A549 (cell line): ENCODE measurements around the gene KCNB1. TPM values are rescaled to one million over a fixed set of nuclear protein-coding genes. Genes with fewer than 3 reads are reported as not detected.
A peak's percentile ranks its signal among the peaks of the same experiment; 100 is the strongest.

Experiments
- ATAC-seq, 2 experiments: fragments of 200-7000 bp in 1 of 2; fragments of >200 bp in 1 of 2; cut with Nextera tagmentation in 1 of 2; cut with Tn5 transposase in 1 of 2; 3 replicates each; pipeline versions ENCODE4 v1.8.0 to v1.9.1; 2018 to 2020; ENCODE audit warnings: mild to moderate bottlenecking in 1 of 2, moderate library complexity in 1 of 2
- CTCF ChIA-PET: fragments of 300-600 bp; sonication (Branson Sonifier 250); formaldehyde crosslinking; extraction: SDS; loops from one replicate; lab custom pipeline; 2021; ENCODE audit warnings: antibody characterized with exemption, inconsistent platforms; lab: Yijun Ruan, JAX
- POLR2A ChIA-PET: fragments of 350-600 bp; formaldehyde crosslinking; extraction: SDS; loops from one replicate; lab custom pipeline; 2021; ENCODE audit warnings: antibody characterized with exemption, inconsistent platforms; lab: Yijun Ruan, JAX
- DNase-seq, 2 experiments: peaks; one replicate each; pipeline versions ENCODE4 v3.0.0 to v3.0.0-alpha.2; 2011 to 2016; ENCODE audit warnings: low read depth in 1 of 2, low spot score in 1 of 2
- FAIRE-seq: peaks from 2 replicates; lab custom pipeline; 2011; peaks lifted over from hg19 to GRCh38; lab: Jason Lieb, UNC
- H3K27ac ChIP-seq, 2 experiments: fragments of >200 bp; sonication (Bioruptor Twin); formaldehyde crosslinking; 3 replicates each; pipeline ENCODE4 v1.5.1; 2016 to 2017
- H3K4me1 ChIP-seq: fragments of >200 bp; sonication (Bioruptor Twin); formaldehyde crosslinking; 3 replicates; pipeline ENCODE4 v1.6.1; 2016
- H3K4me2 ChIP-seq: fragments of >200 bp; sonication (Bioruptor Twin); formaldehyde crosslinking; 3 replicates; pipeline ENCODE4 v1.6.1; 2016
- H3K4me3 ChIP-seq: fragments of >200 bp; sonication (Bioruptor Twin); formaldehyde crosslinking; 3 replicates; pipeline ENCODE4 v1.5.1; 2016
- H3K9me3 ChIP-seq: fragments of >200 bp; sonication (Bioruptor Twin); formaldehyde crosslinking; 3 replicates; pipeline ENCODE4 v1.6.1; 2016
- ATOH8 ChIP-seq: fragments of 250-450 bp; sonication (Bioruptor Pico); IDR thresholded peaks from 2 replicates; pipeline ENCODE4 v1.5.0; 2020; ENCODE audit warnings: low read depth, mild to moderate bottlenecking, moderate library complexity
- CBX2 ChIP-seq: fragments of 200-600 bp; sonication (generic); IDR thresholded peaks from 2 replicates; pipeline ENCODE4 v1.6.1; 2016; ENCODE audit warnings: low read depth, mild to moderate bottlenecking, borderline replicate concordance
- ELK1 ChIP-seq: fragments of 150-350 bp; IDR thresholded peaks from 2 replicates; pipeline ENCODE4 v1.6.1; 2014; ENCODE audit warnings: low read depth, mild to moderate bottlenecking, low read length
- ESRRA ChIP-seq: fragments of 150-350 bp; IDR thresholded peaks from 2 replicates; pipeline ENCODE4 v1.6.1; 2014; ENCODE audit warnings: mild to moderate bottlenecking, low read length, borderline replicate concordance
- HDAC2 ChIP-seq: fragments of 200-600 bp; sonication (generic); IDR thresholded peaks from 2 replicates; pipeline ENCODE4 v1.6.1; 2016
- HOXA7 ChIP-seq: fragments of 250-450 bp; sonication (Bioruptor Pico); IDR thresholded peaks from 2 replicates; pipeline ENCODE4 v1.5.0; 2020; ENCODE audit warnings: mild to moderate bottlenecking, moderate library complexity
- HOXB13 ChIP-seq: fragments of 250-450 bp; sonication (Bioruptor Pico); IDR thresholded peaks from 2 replicates; pipeline ENCODE4 v1.5.0; 2020; ENCODE audit warnings: low read depth, mild to moderate bottlenecking, moderate library complexity
- JUNB ChIP-seq: fragments of >200 bp; sonication (Bioruptor Twin); formaldehyde crosslinking; IDR thresholded peaks from 2 replicates; pipeline ENCODE4 v1.6.1; 2016
- KDM1A ChIP-seq: fragments of 200-600 bp; sonication (generic); IDR thresholded peaks from 2 replicates; pipeline ENCODE4 v1.6.1; 2016; ENCODE audit warnings: low read depth, mild to moderate bottlenecking
- KDM5A ChIP-seq: fragments of 200-600 bp; sonication (generic); IDR thresholded peaks from 2 replicates; pipeline ENCODE4 v1.6.1; 2016; ENCODE audit warnings: antibody characterized with exemption, mild to moderate bottlenecking
- MAFK ChIP-seq: fragments of 450-650 bp; IDR thresholded peaks from 2 replicates; pipeline ENCODE4 v1.6.1; 2014; ENCODE audit not compliant: partially characterized antibody
- MAX ChIP-seq: IDR thresholded peaks from 2 replicates; pipeline ENCODE4 v1.6.1; 2012
- NPAS2 ChIP-seq: fragments of 250-450 bp; sonication (Bioruptor Pico); IDR thresholded peaks from 2 replicates; pipeline ENCODE4 v1.8.0; 2022; ENCODE audit warnings: mild to moderate bottlenecking, moderate library complexity, borderline replicate concordance
- NR3C1 ChIP-seq: fragments of >200 bp; sonication (Bioruptor Twin); formaldehyde crosslinking; IDR thresholded peaks from 3 replicates; pipeline ENCODE4 v1.6.1; 2017
- PHF8 ChIP-seq: fragments of 200-600 bp; sonication (generic); IDR thresholded peaks from 2 replicates; pipeline ENCODE4 v1.6.1; 2016; ENCODE audit warnings: low read depth, mild to moderate bottlenecking, antibody characterized with exemption, moderate library complexity, borderline replicate concordance
- REST ChIP-seq: fragments of 200-600 bp; sonication (generic); IDR thresholded peaks from 2 replicates; pipeline ENCODE4 v1.6.1; 2016; ENCODE audit warnings: antibody characterized with exemption, mild to moderate bottlenecking, moderate library complexity
- RFX5 ChIP-seq: fragments of 450-650 bp; IDR thresholded peaks from 2 replicates; pipeline ENCODE4 v1.7.1; 2014; ENCODE audit warnings: antibody characterized with exemption, mild to moderate bottlenecking, moderate library complexity
- SREBF2 ChIP-seq: fragments of 450-650 bp; IDR thresholded peaks from 2 replicates; pipeline ENCODE4 v1.6.1; 2014; ENCODE audit warnings: mild to moderate bottlenecking, moderate library complexity
- ZSCAN20 ChIP-seq: fragments of 250-450 bp; sonication (Bioruptor Pico); IDR thresholded peaks from 2 replicates; pipeline ENCODE4 v1.8.0; 2022; ENCODE audit warnings: mild to moderate bottlenecking, moderate library complexity
- WGBS: methylation state at CpG from one replicate; pipeline ENCODE4 v1.1.6; 2017; ENCODE audit errors: missing lambda C conversion rate; 5-methylcytosine and 5-hydroxymethylcytosine counted together
- polyA plus RNA-seq, 4 experiments: library from polyadenylated mRNA; depleted of rRNA in 3 of 4; stranded (reverse); fragments of >200 nt; fragmentation: RNase III in 1 of 4; extraction: RNeasy Plus Mini Kit Qiagen cat#74134 plus additional on column Dnase treatment in 1 of 4; gene quantifications; 2 replicates in 3 of 4; 3 replicates in 1 of 4; pipeline ENCODE4 v1.2.3, GENCODE V29; 2011 to 2017

The KCNB1 gene
- polyA plus RNA-seq, 2 of the 4 experiments (the other 2 are of a cell fraction) = 0.12 to 0.28 TPM

GRCh38 chr20:49496553-49497397 is 14.3 kb upstream of the KCNB1 start:
- Histone ChIP-seq H3K4me3 (no peak overlapping the region), H3K4me1 (no peaks in the 10 kb centered on the region), H3K4me2 (no peak overlapping the region), H3K27ac (no peak overlapping the region), H3K9me3 (no peaks in the 10 kb centered on the region)
- no peak for FAIRE-seq
- POLR2A ChIA-PET = interaction anchor here (0.6 kb wide), 1 partner anchor 8 kb away, joined by 3 read pairs; no protein-coding TSS in a partner anchor
- ATAC-seq = no peak
- no peak for TF ChIP-seq ATOH8
- TF ChIP-seq MAFK = peak; percentile 14
- no peak for DNase-seq
- CTCF ChIA-PET = interaction anchor here (1.1 to 17.6 kb wide), 6 partner anchors 11 to 164 kb away, joined by 3 to 175 read pairs (median 4); partner anchors contain the start of gene KCNB1
- WGBS = 59% methylated on average over 5 of the region's 5 CpGs

- TF ChIP-seq JUNB (no peak), ZSCAN20 (no peak), NPAS2 (no peak), KDM5A (no peak), REST (no peak), HDAC2 (no peak), NR3C1 (no peak), ATOH8 (no peak), SREBF2 (no peak), RFX5 (no peak), MAX (no peak), PHF8 (no peak), CBX2 (no peak), KDM1A (no peak), HOXB13 (CRISPR knock-in tag) (no peak), ESRRA (no peak), ELK1 (no peak), HOXA7 (CRISPR knock-in tag) (no peak)
- FAIRE-seq = no peak
- Histone ChIP-seq H3K9me3 (no peaks in the 10 kb centered on the region), H3K4me3 (no peak overlapping the region), H3K4me1 (no peaks in the 10 kb centered on the region), H3K4me2 (no peak overlapping the region), H3K27ac (no peak overlapping the region)
- CTCF ChIA-PET = interaction anchor here (1.1 to 17.6 kb wide), 4 partner anchors 12 to 30 kb away, joined by 3 to 175 read pairs (median 16); partner anchors contain the start of gene KCNB1
- POLR2A ChIA-PET = no interaction called here
- DNase-seq = no peak
- 11% methylated on average over 4 of the region's 4 CpGs for WGBS
- ATAC-seq = no peak
These were observed 13.6 kb upstream of the KCNB1 start for GRCh38 chr20:49496043-49496442.
